Activated gamma-delta T cell treated with Interleukin-2 at 50 U/mL for 16 hours (primary cell): Measurements from ENCODE around the gene CORT.
A peak's percentile ranks its signal among the peaks of the same experiment; 100 is the strongest.
"Not testable (repeated sequence)": the region's sequence is repeated elsewhere in the genome, so short reads cannot be mapped to it uniquely, and the experiment has no call there.

ENCODE experiments used
- DNase-seq: peaks from one replicate; pipeline ENCODE4 v3.0.0-alpha.2; 2020

Gene CORT, protein sequence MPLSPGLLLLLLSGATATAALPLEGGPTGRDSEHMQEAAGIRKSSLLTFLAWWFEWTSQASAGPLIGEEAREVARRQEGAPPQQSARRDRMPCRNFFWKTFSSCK

DNA sequence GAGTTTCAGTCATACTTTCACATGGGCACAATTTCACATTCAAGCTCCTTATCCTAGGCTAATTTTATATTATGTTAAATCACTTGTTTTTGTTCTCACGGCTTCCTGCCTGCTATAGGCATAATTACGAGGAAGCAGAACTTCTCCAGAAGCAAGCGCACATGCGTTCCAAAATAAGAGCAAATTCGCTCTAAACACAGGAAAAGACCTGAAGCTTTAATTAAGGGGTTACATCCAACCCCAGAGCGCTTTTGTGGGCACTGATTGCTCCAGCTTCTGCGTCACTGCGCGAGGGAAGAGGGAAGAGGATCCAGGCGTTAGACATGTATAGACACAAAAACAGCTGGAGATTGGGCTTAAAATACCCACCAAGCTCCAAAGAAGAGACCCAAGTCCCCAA, at the start of gene CORT:
Gene CORT, plus strand, starts transcription at position 281 of the 400 bp plus-strand sequence. CDS start 193 bp downstream, outside the sequence.
- DNase-seq: no peak

DNA sequence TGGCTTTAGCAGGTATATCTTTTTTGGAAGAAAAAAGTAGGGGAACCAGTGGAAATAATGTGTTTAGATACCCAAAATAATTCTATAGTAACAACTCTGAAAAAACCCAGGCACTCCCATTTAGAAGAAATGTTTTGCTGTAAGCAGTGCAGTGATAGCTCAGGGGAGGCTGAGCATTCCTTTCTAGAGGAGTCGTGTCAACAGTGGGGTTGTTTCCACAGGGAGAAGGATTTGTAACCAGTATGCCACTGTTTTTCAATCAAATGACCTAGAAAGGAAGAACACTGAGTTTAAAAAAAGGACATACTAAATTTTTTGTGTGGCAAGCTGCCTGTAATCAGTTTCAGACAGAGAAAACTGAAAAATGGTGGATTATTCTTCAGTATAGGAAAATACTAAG, 48.5 kb upstream of the CORT start:
- no peak for DNase-seq

DNA sequence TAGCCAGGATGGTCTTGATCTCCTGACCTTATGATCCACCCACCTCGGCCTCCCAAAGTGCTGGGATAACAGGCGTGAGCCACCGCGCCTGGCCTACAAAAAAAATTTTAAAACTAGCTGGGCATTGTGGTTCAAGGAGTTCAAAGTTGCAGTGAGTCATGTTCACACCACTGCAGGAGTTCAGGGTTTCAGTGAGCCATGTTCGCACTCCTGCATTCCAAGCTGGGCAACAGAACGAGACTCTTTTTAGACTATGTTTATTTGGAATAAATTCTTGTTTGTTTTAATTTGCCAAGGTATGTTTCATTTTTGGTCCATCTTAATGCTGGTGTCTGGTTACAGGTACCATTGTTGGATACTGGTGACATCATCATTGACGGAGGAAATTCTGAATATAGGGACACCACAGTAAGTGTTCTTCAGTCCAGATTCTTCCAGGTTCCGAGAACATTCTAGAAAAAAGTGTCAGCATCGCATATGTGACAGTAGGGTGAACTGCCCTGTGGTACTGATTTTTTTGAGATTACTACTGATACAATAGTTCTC, 47.0 kb upstream of the CORT start:
- no peak for DNase-seq

DNA sequence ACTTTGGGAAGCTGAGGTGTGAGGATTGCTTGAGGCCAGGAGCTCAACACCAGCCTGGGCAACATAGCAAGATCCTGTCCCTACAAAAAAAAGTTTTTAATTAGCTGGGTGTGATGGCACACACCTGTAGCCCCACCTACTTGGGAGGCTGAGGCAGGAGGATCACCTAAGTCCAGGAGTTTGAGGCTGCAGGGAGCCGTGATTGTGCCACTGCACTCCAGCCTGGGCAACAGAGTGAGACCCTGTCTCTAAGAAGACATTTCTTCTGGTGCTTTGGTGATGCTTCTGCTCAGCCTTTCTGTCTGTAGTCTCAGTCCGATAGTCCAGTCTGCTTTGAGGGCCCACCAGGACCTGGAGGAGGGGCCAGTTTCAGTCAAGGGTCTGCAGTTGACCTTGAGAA, 42.6 kb upstream of the CORT start:
- no peak for DNase-seq

DNA sequence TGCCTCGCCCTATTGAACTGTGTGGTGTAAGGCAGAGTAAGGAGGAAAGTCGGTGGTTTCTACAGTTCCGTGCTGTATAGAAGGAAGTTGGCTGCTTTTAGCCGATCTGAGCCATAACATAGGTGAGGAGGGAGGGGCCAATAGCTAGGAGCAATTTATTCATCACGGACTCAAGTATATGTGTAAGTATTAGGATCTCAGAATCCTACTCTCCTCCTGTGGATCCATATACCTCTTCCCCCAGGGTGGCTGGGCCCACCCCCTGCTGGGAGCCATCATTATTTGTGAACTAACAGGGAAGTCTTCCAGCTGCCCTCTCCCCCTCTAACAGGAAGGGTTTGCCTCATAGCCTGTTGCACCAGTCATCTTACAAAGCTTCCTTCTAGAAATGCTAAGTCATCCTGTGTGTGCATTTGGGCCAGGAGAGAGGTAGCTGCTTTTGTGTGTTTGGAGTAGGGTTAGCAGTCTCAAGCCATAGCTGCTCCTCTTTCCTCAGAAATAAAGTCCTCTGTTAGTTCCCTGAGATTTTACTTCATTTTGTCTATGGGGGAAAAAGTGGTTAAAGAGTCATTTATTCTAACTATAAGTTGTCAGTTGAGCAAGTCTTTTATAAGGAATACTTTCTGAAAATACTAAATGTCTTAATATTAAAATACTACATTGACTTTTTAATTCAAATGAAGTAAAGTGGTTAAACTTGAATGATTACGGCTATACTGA, 34.5 kb upstream of the CORT start:
- DNase-seq: no peak

DNA sequence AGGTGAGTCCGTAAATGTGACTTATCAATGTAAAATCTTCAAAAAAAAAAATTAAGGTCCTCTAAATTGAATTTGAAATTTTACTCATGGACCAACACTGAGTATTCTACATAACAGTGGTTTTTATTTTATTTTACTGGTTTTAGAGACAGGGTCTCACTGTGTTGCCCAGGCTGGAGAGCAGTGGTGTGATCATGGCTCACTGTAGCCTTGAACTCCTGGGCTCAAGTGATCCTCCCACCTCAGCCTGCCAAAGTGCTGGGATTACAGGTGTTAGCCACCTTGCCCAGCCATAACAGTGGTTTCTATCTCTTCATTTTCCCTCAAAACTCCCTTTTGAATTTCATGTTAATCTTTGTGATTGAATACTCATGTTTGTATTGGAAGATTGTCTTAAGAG, 33.9 kb upstream of the CORT start:
- DNase-seq: not testable (repeated sequence)

DNA sequence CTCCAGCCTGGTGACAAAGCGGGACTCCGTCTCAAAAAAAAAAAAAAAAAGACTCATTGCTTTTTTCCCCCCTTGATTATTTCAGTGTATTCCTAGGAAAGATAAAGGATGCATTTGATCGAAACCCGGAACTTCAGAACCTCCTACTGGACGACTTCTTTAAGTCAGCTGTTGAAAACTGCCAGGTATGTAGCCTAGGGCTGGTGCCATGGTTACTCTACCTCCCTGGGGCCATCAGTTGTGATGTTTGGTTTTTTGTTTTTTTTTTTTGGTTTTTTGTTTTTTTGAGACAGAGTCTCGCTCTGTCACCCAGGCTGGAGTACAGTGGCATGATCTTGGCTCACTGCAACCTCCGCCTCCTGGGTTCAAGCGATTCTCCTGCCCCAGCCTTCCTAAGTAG, 31.1 kb upstream of the CORT start:
- DNase-seq: not testable (repeated sequence)

DNA sequence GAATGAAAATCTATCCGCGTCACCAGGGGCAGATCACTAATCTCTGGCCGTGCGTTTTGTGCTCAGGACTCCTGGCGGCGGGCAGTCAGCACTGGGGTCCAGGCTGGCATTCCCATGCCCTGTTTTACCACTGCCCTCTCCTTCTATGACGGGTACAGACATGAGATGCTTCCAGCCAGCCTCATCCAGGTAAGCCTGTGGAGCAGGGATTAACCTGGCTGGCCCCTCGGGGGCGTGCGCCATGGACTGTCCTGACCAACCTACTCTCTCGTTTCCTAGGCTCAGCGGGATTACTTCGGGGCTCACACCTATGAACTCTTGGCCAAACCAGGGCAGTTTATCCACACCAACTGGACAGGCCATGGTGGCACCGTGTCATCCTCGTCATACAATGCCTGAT, 30.5 kb upstream of the CORT start:
- no peak for DNase-seq

DNA sequence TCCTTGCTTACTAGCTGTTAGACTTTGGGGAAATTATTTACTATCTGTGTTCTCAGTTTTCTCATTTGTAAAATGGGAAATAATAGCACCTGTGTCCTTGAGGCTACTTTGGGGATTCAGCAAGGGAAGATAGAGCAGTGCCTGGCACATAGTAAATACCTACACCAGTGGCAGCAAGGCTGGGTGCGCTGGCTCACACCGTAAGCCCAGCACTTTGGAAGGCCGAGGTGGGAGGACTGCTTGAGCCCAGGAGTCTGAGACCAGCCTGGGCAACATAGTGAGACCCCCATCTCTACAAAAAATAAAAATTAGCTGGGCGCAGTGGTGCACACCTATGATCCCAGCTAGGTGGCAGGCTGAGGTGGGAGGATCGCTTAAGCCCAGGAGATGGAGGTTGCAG, 28.2 kb upstream of the CORT start:
- no peak for DNase-seq

DNA sequence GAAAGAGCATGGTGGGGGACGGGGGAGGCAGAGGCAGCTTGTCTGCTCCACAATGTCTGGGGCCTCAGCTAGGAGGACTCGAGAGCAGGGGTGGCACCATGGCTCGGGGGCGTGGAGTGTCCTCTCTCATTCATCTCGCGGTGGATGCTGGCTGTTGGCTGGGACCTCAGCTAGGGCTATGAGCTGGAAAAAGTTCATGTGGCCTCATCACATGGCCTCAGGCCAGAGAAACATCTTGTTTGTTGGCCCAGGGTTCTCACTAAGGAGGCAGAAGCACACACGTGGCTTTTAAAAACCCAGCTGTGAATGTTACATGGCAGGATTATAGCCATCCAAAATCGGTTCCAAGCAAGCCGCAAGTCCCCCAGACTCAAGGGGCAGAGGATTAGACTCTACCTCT, 25.8 kb upstream of the CORT start:
- no peak for DNase-seq

DNA sequence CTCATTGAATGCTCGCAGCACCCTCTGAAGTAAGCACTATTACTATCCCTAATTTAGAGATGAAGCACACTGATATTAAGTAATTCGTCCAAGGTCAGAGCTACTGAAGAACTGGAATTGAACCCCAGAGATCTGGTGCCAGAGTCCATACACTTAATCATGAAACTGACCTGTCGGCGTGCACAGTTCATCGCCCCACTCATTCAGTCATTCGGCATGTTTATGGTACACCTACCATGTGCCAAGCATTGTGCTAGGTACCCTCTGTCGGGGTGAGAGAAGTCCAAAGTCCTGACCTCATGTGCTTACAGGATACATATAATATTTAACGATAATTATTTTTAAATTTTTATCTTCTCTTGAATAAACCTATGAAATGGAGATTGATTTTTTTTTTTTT, 25.2 kb upstream of the CORT start:
- no peak for DNase-seq

DNA sequence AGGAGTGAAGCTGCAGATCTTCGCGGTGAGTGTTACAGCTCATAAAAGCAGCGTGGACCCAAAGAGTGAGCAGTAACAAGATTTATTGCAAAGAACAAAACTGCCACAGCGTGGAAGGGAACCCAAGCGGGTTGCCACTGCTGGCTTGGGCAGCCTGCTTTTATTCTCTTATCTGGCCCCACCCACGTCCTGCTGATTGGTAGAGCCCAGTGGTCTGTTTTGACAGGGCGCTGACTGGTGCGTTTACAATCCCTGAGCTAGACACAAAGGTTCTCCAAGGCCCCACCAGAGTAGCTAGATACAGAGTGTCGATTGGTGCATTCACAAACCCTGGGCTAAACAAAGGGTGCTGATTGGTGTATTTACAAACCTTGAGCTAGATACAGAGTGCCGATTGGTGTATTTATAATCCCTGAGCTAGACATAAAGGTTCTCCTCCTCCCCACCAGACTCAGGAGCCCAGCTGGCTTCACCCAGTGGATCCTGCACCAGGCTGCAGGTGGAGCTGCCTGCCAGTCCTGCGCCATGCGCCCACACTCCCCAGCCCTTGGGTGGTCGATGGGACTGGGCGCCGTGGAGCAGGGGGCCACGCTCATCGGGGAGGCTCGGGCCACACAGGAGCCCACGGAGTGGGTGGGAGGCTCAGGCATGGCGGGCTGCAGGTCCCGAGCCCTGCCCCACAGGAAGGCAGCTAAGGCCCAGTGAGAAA, 23.9 kb upstream of the CORT start:
- not testable (repeated sequence) for DNase-seq

DNA sequence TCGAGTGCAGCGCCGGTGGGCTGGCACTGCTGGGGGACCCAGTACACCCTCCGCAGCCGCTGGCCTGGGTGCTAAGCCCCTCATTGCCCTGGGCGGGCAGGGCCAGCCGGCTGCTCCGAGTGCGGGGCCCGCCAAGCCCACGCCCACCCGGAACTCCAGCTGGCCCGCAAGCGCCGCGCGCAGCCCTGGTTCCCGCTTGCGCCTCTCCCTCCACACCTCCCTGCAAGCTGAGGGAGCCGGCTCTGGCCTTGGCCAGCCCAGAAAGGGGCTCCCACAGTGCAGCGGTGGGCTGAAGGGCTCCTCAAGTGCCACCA, 23.3 kb upstream of the CORT start:
- DNase-seq: not testable (repeated sequence)

DNA sequence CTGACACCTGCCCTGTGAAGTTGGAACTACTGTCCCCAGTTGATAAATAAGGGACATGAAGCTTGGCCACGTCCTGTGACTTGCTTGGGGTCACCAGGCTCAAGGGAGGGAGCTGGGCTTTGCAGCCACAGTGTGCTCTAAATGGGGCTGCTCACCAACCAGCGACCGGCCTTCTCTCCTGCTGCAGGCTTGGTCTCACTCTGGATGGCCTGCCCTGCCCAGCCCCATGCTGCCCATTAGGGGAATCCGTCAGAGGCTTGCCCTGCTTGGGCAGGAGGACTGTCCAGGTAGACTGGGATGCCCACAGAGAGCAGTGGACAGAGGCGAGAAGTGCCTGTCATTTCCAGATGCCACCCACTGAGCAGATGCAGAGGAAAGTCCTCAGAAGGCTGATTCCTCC, 20.8 kb upstream of the CORT start:
- no peak for DNase-seq

DNA sequence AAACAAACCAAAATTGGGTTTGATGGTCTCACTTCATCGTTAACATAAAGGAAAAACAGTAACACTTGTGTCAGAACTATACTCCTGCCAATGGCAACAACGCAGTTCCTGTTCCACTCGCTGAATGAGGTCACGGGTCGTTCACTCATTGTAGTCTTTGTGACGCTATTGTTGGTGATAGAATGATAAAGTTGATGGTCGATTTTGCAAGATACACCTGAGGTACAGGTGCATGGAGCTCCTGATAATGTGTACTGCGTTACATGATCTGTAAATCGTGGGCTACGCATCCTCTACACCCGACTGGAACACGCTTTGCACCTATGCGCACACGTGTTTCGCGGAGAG, 20.0 kb upstream of the CORT start:
- DNase-seq: no peak

DNA sequence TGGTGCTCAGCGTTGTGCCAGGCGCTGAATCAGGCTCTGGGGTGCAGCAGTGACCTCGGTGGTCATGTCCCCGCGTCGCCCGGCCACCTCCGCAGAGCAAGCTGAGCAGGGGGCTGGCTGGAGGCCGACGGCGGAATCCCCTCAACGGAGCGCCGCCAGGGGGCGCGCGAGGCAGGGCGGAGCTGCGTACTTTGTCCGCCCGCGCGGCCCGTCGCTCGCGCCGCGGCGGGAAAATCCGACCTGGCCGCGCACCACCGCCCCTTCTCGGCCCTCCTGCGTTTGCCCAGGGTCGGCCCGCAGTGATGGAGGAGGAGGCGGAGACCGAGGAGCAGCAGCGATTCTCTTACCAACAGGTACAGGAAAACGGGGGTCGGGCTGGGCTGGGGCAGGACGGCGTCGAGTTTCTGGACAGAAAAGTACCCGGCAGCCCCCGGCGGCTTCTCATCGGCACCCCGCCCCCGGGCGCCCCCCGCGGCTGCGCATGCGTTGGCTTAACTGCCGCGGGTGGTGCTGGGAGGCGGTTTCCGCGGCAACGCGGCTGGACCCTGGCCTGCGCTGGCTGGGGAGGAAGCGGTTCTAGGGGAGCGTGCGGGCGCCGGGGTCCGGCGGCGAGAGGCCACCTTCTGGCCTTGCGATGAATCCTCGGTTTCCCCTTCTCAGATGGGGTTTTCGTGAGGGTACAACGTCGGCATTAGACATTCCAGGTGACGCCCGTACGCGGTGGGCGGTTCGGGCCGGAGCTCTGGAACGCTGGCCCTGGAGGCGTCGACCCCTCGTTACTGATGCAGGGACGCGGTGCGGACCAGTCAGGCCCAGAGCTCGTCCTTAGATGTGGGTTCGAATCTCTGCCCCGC, 19.4 kb upstream of the CORT start, which contains the start of gene CENPS:
Gene CENPS, plus strand, starts transcription at position 218 of the 854 bp plus-strand sequence. Its CDS starts 85 bp downstream, at position 303.
- peak; percentile 92 for DNase-seq

DNA sequence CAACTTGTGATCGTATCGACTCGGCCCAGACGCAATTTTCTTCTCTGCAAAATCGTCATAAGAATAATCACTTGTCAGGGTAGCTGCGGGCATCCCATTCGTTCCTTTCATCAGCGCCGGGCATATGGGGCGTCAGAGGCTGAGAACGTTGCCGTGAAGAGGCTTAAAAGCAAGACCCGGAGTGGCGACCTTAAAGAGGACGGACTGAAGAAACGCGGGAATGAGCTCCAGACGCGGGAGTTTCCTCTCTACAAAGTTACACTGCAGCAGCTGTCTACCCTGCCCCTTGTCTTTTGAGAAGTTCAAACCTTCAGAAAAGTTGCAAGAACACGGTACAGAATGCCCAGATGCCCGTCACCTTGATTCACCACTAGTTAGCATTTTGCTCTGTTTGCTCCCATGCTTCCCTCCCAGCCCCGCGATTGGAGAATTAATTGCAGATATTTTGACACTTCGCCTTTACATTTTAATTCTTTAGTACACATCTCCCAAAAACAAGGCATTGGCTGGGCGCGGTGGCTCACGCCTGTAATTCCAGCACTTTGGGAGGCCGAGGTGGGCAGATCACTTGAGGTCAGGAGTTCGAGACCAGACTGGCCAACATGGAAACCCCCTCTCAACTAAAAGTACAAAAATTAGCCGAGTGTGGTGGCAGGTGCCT, 18.6 kb upstream of the CORT start:
- DNase-seq: no peak

DNA sequence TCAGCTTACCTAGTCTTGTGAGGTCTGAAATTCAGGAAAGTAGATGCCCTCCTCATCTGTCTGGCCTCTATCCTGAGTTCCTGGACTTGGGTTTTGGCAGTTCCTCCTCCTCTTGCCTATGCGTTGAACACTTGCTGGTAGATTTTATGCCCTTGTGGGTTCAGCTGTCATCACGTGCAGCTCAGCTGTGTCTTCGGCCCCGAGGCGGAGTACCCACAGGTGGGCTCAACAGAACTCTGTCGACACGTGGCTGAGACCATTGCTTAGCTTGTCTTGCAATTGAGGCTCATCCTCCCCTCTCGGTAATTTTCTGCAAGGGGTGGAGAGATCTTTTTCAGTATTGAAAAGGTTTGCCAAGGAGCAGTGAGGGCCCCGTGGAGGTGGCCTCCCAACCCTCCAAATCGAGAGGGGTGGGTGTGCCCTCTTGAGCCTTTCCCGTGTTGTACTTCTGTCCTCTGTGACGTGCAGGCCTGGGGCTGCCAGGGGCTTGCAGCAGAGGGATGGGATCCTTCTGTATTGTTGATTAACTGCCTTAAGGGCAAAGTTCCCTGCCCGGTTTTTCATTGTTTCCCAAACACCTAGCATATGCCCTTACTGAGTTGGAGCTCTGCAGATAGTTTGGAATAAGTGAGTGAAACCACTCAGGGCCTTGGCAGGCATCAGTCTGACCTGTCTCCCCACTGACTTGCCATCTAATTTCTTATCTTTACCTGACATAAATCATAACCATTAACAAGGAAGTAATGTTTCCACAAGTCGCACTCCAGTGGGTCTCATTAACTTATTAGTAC, 16.7 kb upstream of the CORT start:
- no peak for DNase-seq

DNA sequence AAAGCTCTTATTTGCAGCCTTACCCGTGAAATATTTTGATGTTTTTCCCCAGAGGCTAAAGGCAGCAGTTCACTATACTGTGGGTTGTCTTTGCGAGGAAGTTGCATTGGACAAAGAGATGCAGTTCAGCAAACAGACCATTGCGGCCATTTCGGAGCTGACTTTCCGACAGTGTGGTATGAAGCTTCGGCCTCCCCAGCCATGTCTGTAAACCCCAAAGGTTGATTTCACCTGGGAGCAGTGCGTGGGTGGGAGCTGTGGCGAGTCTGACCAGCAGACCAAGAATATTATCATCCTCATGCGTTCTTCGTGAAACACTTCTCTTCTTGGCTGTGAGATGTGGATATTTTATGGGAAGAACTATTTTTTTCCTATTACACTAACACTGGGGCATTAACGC, 16.0 kb upstream of the CORT start:
- DNase-seq: no peak

DNA sequence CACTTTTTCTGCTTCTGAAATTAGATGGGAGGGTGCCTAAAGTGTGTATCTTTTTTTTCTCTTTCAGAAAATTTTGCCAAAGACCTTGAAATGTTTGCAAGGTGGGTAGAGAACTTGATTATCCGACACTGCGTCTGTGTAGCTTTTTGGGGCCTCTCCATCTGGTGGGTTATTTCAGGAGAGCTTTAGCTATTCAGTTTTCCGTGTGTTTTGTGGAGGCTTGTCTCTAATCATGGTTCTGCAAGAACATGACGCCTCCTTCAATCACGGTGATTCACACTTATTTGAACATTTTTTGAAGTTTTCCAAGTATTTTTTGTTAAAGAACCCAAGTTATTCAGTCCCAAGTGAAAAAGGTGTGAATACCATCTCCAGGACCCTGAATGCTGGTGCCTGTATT, 15.2 kb upstream of the CORT start:
- DNase-seq: no peak

DNA sequence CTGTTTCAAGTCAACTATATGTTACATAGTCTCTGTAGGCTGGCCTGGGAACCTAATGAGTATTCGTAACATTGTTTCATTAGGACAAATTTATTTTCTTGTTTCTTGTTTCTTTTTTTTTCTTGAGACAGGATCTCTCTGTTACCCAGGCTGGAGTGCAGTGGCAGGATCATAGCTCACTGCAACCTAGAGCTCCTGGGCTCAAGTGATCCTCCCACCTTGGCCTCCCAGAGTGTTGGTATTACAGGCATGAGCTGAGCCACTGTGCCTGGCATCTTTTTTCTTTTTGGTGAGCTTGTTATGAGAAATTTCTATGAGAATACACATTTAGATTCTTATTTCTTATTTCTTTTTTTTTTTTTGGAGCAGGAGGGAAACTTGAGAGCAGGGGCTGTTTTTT, 12.8 kb upstream of the CORT start:
- DNase-seq: no peak

DNA sequence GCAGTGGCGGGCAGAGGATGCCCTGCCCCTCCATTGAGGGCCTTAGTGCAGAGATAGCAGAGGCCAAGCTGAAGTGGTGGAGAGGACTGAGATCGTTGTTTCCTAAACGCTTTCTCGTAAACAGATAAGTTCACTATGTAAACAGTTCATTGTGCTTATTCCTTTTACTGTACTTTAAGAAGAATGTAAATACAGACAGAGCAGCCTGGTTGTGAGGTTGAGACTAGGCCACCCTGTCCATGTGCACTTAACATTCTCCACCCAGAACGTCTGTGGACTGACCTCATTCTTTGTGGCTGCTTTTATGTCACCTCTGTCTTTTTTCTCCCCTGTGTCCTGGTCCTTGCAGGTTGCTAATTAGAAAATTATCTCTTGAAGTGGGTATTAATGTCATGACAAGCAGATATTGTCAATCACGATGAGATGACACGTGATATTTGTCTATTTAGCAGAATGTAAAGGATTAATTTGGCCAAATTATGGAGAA, 11.1 kb upstream of the CORT start:
- no peak for DNase-seq
